Activated T-cell treated with anti-CD3 and anti-CD28 coated beads for 48 hours (primary cell): Measurements from ENCODE around the gene MUCL3.
"Not testable (repeated sequence)": the region's sequence is repeated elsewhere in the genome, so short reads cannot be mapped to it uniquely, and the experiment has no call there.

Source experiments
- DNase-seq: peaks from one replicate; pipeline ENCODE4 v3.0.0-alpha.2; 2020; ENCODE audit warnings: low read depth

MUCL3 gene

GRCh38 chr6:30983439-30983838 lies 42.7 kb downstream of the MUCL3 start, which contains the start of gene MUC21:
Gene MUC21 (plus strand): TSS chr6:30983718. CDS start chr6:30983959, 241 bp downstream.
- no peak for DNase-seq

DNA sequence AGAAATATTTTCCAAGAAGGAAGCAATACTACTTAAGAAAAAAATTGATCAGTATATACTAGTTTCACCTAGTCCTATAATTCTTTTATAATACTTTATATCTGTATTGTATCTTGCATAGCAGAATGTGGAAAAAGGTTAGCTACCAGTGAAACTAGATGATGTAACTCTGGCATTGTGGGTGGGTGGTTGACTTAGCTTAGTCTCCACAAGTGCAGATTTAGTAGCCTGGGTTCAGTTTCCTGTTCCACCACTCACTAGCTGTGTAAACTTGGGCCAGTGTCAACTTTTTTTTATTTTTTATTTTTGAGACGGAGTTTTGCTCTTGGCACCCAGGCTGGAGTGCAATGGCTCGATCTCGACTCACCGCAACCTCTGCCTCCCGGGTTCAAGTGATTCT lies 44.7 kb downstream of the MUCL3 start:
- no peak for DNase-seq

GRCh38 chr6:30987304-30987703 lies 46.5 kb downstream of the MUCL3 start:
- DNase-seq, result no peak

DNA sequence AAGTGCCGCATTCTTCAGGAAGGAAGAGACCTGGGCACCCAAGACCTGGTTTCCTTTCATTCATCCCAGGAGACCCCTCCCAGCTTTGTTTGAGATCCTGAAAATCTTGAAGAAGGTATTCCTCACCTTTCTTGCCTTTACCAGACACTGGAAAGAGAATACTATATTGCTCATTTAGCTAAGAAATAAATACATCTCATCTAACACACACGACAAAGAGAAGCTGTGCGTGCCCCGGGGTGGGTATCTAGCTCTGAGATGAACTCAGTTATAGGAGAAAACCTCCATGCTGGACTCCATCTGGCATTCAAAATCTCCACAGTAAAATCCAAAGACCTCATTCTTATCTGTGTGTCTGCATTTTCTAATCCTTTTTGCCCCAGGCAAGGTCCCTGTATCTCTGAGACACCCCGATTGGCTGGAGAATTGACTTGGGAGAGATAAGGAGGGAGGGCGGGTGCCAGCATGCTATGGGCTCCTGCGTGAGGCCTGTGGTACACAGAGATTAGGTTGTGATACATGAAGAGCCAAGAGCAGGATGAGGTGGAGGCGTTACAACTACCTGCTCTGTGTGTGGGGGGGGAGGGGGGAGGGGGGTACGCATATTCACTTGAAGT lies 47.5 kb downstream of the MUCL3 start:
- no peak for DNase-seq

GRCh38 chr6:30990422-30991086 lies 49.8 kb downstream of the MUCL3 start:
- no peak for DNase-seq

GRCh38 chr6:30991891-30992290 lies 51.1 kb downstream of the MUCL3 start:
- DNase-seq, result no peak

- DNase-seq, result no peak
Measured at GRCh38 chr6:30997301-30997700, 56.5 kb downstream of the MUCL3 start.

DNA sequence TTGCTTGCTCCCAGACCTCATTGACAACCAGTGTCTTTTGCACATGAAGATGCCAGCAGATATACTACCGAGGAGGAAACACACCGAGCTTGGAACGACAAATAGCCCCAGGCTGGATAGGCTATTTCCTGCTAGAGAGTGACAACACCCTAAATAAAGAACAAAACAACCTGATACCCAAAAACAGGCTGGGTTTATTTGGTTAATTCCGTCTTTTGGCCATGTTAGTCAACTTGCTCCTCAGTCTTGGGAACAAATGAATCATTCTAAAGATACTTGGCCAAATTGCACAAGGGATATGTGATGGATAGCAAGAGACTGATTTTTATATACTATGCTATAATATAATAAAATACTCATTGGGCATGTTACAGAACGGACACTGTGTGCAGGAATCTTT lies 58.0 kb downstream of the MUCL3 start:
- no peak for DNase-seq

- not testable (repeated sequence) for DNase-seq
Measured at GRCh38 chr6:31000067-31000860, 59.5 kb downstream of the MUCL3 start.

DNA sequence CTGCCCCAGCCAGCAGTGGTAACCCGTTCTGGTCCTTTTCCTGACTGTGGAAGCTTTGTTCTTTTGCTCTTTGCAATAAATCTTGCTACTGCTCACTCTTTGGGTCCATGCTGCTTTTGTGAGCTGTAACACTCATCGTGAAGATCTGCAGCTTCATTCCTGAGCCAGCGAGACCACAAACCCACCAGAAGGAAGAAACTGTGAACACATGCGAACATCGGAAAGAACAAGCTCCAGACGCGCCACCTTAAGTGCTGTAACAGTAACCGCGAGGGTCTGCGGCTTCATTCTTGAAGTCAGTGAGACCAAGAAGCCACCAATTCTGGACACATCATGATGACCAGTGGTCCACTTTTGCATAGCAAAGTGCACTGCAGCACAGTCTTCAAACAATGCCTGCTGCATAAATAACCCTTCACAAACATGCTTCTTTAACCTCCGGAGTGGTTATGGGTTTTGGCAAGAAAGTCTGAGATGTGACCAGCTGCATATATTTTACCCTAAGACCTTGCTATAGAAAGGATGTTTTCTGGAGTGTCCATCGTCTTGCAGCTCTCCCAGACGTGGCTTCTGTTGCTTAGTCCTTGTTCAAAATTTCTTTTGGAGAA lies 60.6 kb downstream of the MUCL3 start:
- no peak for DNase-seq

DNA sequence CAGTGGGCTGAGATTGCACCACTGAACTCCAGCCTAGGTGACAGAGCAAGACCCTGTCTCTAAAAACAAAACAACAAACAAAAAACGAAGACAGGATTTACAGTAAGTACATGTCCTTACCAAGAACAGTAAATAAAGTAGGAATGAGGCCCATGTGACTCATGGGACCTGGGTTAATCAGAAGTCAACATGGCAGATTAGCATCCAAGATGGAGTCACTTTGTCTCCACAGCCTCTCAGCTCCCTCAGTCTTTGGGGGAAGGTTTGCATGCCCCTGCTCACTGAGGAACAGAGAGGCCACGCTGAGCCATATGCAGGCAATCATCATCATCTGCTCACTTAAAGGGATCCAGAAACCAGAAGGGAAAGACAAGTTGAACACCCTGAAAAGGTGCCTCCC lies 61.7 kb downstream of the MUCL3 start:
- no peak for DNase-seq
